NCI-H226 (cell line): Measurements from ENCODE around the gene EPN2.
A peak's percentile ranks its signal among the peaks of the same experiment; 100 is the strongest.

ENCODE experiments used
- DNase-seq: peaks from one replicate; pipeline ENCODE4 v3.0.0-alpha.2; 2015

EPN2 gene

DNA sequence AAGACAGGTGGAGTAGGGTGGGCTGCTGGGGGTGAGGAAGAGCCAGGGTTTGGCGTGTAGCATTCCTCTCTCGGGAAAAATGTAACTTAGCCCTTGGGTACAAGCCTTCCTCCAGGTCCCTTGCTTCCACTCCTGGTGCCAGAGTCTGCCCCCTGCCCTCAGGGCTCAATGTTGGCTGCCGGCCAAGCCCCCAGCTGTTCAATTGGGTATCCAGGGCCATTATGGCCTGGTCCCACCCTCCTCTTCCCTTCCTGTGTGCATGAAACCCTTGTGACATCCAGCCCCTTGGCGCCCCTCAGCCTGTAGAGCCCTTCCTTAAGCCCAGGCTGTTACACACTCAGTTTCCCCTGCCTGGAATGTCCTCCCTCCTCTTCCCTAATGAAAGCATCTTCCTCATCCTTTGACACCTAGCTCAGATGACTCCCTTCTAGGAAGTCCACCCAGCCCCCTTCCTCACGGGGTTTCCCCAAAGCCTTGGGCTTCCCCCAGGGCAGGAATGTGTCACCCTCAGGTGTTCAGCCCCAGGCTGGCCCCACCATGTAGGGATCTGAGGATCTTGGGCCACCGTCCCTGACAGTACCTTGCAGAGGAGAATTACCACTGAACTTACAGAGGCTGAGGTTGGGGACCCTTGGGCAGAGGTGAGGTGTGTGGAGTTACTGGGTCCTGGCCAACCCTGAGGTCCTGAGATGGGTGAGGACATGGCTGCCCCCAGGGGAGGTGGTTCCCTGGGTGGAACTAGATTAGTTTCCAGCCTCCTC, 95.4 kb downstream of the EPN2 start:
- DNase-seq = no peak

DNA sequence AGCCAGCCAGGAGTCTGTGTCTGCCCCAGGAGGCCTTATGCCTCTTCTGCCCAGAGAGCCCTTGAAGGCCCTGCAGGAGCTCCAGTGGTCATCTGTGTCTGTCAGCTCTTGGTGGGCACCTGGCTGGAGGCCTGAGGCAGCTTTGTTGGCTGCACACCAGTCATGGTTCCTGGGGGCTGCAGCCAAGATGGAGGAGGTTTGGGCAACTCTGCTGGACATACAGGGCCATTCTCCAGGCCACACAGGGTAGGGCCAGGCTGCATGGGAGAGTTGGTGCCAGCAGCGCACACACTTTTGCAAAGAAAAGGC, 95.9 kb downstream of the EPN2 start:
- DNase-seq = no peak

DNA sequence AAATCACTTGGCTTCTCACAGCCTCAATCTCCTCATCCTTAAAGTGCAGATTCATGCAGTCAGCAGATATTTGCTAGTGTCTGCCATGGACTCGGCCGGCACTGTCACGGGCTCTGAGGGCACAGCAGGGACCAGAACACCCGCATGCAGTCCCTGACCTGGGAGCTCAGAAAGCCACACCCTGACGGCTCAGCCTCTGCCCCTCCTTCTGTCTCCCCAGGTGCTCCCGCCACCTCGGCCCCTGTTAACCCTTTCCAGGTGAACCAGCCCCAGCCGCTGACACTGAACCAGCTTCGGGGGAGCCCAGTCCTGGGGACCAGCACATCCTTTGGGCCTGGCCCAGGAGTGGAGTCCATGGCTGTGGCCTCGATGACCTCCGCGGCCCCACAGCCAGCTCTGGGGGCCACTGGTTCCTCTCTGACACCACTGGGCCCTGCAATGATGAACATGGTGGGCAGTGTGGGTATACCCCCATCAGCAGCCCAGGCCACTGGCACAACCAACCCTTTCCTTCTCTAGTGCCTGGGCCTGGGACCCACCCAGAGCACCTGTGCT, 96.6 kb downstream of the EPN2 start:
- no peak for DNase-seq

DNA sequence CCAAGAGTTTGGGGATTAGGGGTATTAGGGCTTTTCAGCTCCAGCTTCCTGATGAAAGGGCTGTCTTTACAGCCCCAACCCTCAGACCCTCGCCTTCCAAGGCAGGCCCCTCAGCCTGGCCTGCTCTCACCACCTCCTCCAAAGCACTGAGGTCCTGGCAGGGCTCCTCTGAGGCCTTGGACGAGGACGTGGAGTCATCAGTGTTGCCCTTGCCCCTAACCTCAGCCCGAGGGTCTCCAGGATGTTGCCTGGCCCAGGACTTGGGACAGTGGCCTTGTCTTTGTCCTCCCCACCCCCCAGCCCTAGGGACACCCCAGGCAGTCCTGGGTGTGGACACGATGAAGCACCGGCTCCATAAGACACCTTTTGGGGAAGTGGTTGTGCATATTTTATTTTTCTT, 97.2 kb downstream of the EPN2 start:
- DNase-seq = no peak

DNA sequence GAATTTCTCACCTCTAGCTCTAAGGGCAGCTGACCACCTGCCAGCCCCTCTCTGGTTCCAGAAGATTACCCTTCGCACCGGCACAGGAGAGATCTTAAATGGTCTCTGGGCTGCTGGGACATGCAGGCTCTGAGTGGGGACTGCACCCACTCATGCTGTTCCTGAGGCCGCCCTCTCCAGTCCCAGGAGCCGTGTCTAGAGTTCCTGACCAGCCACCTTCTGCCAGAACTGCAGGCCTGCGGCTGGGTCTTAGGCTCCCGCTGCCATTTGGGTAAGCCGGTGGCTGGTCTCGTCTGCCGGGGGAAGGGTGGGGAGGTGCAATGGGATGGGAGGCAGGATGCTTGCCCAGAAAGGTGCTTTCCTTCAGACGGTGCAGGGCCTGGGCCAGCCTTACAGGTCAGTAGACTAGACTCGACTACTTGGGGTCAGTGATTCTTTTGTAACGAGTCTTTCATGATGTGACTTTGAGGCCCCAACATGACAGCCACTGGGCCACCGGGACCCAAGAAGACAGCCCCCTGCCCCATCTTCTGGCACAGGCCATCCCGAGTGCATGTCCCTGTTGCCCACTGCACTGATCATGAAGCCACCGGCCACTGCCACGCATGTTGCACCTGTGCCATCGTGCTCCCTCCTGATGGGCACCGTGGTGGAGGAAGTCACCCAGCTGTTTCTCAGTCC, 98.9 kb downstream of the EPN2 start:
- DNase-seq = no peak

DNA sequence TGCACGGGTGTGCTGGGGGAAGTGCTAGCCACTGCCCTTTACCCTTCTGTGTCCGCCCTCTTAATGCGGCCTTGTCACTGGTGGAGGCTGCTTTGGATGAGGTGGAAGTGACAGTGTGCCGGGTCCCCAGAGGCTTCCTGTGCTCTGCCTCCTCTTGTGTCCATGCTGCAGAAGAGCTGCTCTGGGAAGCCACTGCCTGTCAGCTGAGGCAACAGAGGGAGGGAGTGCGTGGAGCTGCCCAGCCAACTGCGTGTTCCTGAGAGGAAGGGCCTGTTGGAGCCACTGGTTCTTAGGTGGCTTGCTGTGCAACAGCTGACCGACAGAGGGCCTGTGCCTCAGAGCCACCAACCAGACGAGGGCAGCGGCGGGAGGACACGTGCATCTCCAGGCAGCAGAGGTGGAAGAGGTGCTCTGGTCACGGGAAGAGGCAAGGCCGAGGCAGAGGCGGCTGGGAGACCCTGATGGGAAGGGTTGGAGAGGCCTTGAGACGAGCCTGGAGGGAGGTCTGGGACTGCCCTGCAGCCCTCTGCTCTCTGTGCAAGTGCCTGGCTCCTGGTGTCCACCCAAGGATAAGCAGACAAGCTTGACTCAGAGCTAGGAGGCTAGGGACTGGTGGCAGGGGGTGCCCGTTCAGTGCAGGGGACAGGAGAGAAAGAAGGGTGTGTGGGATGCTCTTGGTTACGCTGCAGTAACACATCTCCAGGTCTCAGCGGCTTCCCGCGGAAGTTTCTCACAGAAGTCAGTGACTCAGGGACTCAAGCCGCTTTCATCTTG, 100.0 kb downstream of the EPN2 start:
- DNase-seq = no peak

DNA sequence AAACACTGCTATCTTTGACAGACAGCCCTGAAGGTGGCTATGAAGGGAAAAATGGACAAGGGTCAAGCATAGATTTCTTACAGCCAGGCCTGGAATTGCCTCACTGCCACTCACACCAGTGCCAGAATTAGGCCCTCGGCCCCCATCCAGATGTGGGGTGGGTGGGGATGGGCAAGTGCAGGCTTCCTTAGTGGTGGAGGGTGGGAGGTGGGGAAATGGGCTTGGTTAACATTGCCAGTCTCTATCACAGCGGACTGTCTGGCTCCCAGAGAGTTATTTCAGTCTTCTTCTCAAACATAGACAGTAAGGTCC, 100.5 kb downstream of the EPN2 start:
- no peak for DNase-seq

DNA sequence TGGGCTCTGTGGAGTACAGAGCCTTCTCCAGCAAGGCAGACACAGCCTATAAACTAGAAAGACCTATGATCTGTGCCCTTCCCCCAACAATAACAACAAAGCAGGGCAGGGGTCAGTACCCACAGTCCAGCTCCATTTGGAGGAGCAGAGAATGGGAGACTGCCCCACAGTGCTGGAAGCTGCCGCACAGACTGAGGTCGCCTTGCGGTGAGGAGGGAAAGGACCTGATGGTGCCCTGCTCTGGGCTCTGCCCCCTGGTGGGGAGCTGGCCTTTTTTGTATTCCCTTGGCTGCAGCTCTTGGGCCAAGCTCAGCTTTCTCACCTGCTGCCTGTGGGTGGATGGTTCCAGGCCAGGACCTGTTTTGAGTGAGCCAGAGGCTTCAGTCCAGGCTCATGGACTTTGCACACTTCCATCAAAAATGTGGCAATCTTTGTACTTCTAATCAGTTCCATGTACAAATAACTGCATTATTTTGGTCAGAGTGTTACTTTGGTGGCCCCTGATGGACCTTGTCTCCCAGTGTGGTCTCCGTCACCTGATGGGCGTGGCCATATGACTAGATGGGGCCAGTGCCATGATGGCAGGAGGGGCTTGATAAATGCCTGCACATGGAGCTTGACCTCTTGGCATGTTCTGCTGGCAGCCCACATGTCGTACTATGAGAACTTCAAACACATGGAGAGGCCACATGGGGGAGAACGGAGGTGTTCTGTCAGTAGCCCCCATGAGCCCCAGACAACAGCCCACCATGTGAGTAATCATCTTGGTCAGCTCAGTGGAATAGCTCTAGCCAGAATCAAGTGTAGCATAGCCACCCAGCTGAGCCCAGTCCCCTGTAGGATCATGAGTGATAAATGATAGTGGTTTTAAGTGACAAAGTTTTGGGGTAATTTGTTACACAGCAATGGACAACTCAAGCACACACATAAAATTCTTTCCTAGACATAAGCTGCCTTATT, 101.1 kb downstream of the EPN2 start:
- peak; percentile 12 for DNase-seq

DNA sequence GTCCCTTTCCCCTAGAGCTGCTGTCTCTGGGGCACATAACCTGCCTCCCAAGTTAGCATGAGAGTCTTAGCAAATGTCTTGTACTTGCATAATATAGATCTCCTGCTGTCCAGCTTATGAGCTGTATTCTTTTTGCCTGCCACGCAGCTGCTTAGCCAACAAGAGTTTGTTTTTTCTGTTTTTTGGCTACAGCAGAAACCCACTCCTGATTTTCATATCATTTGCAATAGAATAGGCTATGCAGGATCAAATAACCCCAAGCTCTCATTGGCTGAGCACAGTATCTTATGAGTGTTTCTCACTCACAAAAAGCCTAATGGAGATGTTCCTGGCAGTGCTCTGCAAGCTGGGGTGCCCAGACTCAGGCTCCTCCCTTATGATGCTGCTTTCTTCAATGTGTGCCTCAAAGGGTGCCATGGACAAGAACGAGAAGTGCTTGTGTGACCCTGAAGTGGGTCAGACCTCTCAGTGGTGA, 102.2 kb downstream of the EPN2 start:
- no peak for DNase-seq

DNA sequence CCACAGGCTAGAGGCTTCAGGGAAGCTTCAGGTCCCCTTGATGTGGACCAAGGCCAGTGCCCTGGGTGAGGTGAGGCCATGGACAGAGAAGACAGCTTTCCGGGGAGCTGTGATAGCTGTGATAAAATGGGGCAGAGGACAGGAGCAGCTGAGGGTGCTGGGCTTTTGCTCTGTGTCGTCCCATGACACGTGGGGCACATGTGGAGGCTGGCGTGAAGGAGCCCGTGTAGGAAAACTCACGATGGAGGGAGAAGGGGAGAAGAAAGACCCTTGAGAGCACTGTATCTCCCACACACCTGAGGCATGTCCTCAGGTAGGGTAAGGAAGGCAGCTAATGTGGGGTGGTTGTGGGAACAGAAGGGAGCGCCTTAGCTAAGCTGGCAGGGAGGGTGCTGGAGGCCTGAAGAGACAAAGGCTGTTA, 104.1 kb downstream of the EPN2 start:
- DNase-seq = no peak

DNA sequence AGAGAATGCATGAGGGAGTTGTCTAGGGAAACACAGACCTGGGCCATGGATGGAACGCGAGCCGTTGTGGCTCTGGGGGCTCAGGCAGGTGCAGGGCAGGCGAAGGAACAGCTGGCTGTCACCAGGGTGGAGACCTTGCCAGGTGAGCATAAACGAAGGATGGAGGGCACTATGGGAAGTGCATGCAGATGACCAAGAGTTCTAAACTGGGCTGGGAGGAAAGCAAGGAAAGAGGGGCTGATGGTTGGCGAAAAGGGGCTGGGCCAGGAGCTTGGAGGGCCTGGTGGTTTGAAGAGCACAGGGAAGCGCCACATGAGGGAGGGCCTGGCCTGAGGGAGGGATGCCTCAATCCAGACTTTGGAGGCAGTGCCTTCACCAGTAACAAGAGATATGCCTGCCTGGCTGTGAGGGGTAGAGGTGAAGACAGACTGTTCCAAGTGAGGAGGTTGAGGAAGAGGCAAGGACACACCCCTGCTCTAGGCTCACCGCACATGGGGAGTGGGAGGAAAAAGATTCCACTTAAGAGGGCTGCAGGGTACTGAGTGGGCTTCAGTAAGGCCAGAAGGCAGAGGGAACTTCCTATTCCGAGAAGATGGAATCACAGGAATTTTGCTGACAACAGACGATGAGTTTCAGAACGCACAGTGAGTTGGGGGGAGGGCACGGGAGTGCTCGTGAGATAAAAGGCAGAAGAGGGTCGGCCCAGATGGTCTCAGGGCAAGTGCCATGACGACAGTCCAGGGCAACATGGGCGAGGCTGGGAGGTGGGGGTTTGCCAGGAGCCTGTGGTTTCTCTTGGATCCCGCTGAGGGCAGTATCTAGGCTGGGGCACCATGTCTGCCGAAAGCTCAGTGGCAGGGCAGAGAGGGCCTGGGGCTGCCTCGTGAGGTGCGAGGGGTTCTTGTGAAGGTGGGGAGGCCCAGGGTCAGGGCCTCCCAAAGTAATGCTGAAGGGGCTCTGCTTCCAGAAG, 104.8 kb downstream of the EPN2 start:
- DNase-seq = peak; percentile 37

DNA sequence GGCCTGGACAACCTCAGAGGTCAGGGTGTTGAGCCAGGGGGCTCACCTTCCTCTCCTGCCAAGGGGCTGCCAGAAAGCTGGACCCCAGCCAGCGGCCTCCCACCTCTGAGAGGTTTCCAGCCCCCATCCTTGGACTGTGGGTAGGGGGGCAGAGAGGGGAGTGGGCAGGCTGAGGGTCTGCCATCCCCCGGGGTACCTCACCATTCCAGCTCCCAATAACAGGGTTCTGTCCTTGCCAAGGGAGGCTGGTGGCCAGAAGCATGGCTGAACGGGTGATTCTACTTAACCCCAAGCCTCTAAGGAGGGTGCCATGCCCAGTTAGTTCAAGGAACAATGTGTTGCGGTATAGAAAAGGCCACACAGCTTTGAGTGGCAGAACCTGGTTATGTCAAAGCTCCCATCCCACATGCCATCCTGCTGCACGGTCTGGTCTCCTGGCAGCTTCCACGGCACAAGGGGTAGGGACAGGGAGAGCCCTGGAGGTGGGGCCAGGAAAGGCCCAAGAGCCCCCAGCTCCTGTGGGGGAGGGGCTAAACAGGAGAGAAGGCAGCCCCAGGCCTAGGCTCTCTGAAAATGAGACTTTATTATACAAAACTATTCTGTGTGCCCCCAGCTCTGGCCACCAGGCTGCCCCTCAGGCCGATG, 105.6 kb downstream of the EPN2 start:
- DNase-seq = no peak

DNA sequence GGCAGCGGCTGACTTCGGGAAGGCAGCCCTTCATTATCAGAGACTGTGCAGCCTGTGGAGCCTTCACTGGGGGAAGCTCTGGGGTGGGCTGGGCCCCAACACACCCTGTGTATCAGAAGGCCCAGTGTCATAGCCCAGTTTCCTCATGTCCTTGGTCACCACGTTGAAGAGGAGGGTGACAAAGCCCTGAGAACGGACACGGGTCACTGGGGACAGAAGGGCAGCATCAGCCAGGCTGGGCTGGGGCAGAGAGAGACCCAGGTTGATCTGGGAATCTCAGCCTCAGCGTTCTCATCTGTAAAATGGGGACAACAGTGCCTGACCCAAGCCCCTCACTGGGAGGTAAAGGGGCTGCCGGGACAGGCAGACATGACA, 106.1 kb downstream of the EPN2 start:
- DNase-seq = no peak

DNA sequence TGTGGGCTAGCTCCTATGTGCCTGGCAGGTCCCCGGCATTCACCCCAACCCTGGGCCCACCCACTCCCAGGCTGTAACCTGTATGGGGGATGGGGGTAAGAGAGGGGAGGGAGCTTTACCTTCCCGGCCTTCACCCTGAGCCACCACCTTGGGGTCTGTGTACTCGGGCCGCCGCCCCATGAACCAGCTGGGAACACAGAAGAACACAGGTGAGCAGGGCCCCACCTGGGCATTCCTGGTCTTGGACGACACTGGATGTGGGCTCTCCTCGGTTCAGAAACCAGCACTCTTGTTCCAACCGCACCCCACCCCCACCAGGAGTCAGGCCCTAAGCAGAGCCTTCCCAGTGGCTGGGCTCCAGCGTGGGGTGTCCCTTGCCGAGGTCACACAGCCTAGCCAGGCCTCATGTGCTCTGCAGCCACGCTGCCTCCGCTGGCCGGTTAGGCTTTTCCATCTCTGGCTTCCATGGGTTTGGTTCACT, 106.5 kb downstream of the EPN2 start:
- DNase-seq = no peak

DNA sequence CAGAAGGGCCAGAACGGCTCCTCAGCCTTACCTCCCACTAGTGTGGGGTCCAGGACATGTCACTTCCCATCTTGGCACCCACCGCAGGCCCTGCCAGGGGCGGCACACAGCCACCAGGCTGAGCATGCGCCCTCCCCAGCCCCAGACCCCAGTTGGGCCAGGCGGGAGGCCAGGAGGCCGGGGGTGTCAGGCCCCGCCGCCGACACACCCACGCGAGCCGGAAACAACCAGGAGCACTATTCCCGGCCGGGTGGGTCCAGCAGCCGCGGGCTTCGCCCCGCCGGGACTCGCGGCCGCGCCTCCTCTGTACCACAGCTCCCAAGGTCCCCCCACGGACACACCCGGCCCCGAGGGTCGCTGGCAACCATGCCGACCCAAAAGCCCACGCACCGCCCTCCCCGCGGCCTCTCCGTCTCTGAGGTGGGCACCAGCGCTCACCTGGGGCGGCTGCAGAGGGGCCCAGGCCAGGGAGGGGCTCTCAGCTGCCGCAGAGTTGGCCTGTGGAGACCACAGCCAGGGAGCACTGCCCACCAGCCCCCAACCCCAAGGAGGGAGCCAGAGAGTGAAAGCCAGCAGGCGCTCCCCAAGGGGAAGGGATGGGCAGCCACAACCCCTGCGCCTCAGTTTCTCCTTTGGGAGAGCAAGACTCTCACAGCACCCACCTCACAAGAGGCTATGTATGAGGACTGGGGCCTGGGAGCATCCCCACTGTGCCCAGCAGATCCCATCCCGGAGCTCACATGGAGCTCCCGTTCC, 107.3 kb downstream of the EPN2 start:
- no peak for DNase-seq

DNA sequence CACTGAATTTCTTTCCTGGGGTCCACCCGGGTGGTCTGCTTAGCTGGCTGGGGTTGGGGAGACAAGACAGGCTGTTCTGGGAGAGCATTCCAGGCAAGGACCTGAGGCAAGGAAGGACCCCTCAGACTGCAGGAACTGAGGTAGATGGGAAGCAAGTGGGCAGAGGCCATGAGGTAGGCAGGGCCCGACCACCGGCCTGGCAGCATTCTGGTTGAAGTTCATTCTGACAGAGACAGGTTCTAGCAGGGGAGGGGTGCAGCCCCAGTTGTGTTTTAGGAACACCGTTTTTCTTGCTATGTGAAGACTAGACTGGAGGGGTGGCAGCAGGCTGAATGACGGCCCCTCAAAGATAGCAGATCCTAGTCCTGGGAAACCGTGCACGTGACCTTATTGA, 107.9 kb downstream of the EPN2 start:
- no peak for DNase-seq

DNA sequence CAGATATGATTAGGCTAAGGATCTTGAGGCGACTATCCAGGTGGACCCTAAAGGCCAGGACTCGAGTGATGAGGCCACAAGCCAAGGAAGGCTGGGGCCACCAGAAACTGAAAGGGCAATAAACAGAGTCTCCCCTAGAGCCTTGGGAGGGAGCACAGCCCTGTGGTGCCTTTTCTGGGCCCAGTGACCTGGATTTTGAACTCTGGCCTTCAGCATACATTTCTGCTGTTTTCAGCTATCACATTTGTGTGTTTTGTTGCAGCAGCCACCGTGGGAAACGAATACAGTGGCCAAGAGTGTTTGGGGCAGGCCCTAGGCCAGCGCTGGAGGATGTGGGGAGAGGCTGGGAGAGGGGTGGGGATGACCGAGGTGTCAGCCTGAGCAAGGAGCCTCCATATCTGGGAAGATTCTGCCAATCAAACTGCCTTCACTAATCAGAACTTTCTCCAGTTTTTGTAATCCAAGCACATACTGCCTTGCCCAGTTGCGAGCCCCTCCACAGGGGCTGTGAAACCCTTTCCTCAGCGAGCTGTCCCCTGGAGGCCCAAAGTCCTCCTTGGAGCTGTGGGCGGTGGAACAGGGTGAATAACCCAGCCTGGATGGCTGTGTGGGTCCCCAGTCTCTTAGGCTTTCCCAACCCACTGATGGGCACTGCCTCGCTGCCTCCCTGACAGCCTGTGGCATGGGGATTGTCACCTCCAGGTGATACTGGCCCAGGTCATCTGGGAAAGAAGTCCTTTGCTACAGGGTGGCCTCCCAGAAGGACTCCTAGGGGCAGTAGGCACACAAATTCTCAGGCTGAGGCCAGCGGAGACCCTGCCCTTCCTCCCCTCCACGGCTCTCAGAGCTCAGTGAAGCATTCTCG, 108.6 kb downstream of the EPN2 start:
- DNase-seq = no peak

DNA sequence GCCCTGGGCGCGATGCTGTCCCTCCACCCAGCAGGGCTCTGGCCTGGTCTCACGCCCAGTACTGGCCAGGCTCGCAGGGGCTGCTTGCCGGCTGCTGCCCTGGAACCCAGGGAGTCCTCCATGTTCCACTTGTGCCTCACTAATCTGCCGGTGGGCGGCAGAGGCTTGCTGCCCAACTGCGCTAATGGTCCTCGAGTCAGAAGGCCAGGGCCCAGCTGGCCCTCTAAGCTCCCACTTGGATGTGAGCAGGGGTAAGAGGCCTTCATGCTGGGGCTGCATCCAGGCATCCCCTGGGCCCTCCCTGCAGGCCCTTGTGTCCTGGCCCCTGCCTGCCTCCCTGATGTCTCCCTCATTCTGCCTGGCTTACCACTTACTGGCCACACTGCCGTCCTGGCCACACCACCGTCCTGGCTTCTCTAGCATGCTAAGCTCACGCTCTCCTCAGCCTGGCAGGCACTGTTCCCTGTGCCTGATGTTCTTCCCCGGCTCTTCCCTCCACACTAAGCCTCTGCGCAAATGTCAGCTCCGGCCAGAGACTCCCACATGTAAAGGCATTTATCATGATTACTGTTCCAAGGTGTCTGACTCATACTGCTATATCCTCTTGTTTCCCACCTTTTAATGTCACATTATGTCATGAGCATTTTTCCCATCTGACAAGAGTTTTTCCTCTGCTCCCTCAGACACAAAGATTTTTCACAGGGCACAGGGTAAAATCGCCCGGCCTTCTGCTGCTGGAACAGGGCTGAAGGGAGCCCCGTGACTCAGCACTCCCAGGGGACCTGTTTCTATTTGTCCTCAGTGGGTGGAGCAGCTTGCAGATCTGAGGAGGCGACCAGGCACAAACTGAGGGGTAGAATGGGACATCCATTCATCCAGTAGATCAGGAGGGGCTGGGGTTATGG, 109.4 kb downstream of the EPN2 start:
- peak; percentile 85 for DNase-seq
